Measurements from ENCODE around the gene RNF111. TPM values are rescaled to one million over a fixed set of nuclear protein-coding genes. Genes with fewer than 3 reads are reported as not detected.

The RNF111 gene
- total RNA-seq = 10 to 100 TPM; 28.5 to 52.0 TPM
- polyA plus RNA-seq = 10 to 100 TPM in 1 of 2 donors, 1 to 10 TPM in 1; 8.7 to 10.5 TPM
- long read RNA-seq, donor 1, full-length matches to known transcripts = 2 of 130 reads
- long read RNA-seq, donor 1, partial matches to known transcripts = 128 of 130 reads
- long read RNA-seq, donor 1, other reads (novel, unspliced or antisense) = 0 of 130 reads
- long read RNA-seq, donor 2 = 0 reads
- long read RNA-seq, donor 3, partial matches to known transcripts = 126 of 126 reads
- long read RNA-seq, donor 3, other reads (novel, unspliced or antisense) = 0 of 126 reads
- long read RNA-seq, donor 4, partial matches to known transcripts = 0 of 1 reads
- long read RNA-seq, donor 4, other reads (novel, unspliced or antisense) = 0 of 1 reads
- long read RNA-seq, donor 5, full-length matches to known transcripts = 1 of 277 reads
- long read RNA-seq, donor 5, partial matches to known transcripts = 276 of 277 reads
- long read RNA-seq, donor 5, other reads (novel, unspliced or antisense) = 0 of 277 reads

GRCh38 chr15:58987491-58988005 is at the start of gene RNF111:
Gene RNF111, plus strand, starts transcription at chr15:58987663. Its CDS starts 43,160 bp downstream, at chr15:59030823.
- no peak for TF ChIP-seq CTCF (IDR thresholded peaks at IDR 0.05; ENCODE audit: control extremely low read depth, extremely low read depth)
- WGBS, 2 donors = 0% methylated on average over 47 of the region's 47 CpGs
- H3K9ac ChIP-seq (ENCODE audit: insufficient read depth in 1 of 2, low read length in 2 of 2) = peak within 1 kb of the TSS; percentile 87 to 95
- DNase-seq (peak; percentile 94 to 98 (median 98)), ATAC-seq (ENCODE audit: insufficient read depth, low FRiP score) (peak; percentile 96)
- peak within 1 kb of the TSS; percentile 85 to 98 for H3K27ac ChIP-seq (ENCODE audit: low read depth in 1 of 2, low read length in 1 of 2)
- peaks cover 3 to 6% (median 5%) of the 10 kb centered on the region in 4 donors for H3K36me3 ChIP-seq (ENCODE audit: control insufficient read depth in 4 of 4, insufficient read depth in 4 of 4, low read length in 4 of 4)
- H3K9me3 ChIP-seq (ENCODE audit: control insufficient read depth in 4 of 4, insufficient read depth in 3 of 4, low read length in 3 of 4) = no peaks in the 10 kb centered on the region
- H3K4me1 ChIP-seq (ENCODE audit: control insufficient read depth in 5 of 5, insufficient read depth in 5 of 5, low read length in 5 of 5) = peaks cover 0 to 12% (median 4%) of the 10 kb centered on the region in 5 donors
- peaks cover 0 to 3% (median 0%) of the 10 kb centered on the region in 3 donors for H3K27me3 ChIP-seq (ENCODE audit: control insufficient read depth in 3 of 3, insufficient read depth in 3 of 3, low read length in 2 of 3)
- peak within 1 kb of the TSS; percentile 87 for H3K4me3 ChIP-seq

- Histone ChIP-seq H3K36me3 (ENCODE audit: control insufficient read depth in 4 of 4, insufficient read depth in 4 of 4, low read length in 4 of 4) (no peaks in the 10 kb centered on the region), H3K27me3 (ENCODE audit: control insufficient read depth in 3 of 3, insufficient read depth in 3 of 3, low read length in 2 of 3) (no peaks in the 10 kb centered on the region), H3K4me3 (no peak overlapping the region), H3K9ac (ENCODE audit: insufficient read depth in 1 of 2, low read length in 2 of 2) (no peak overlapping the region), H3K27ac (ENCODE audit: low read depth in 1 of 2, low read length in 1 of 2) (no peak overlapping the region), H3K9me3 (ENCODE audit: control insufficient read depth in 4 of 4, insufficient read depth in 3 of 4, low read length in 3 of 4) (no peaks in the 10 kb centered on the region), H3K4me1 (ENCODE audit: control insufficient read depth in 5 of 5, insufficient read depth in 5 of 5, low read length in 5 of 5) (no peaks in the 10 kb centered on the region)
- TF ChIP-seq CTCF (IDR thresholded peaks at IDR 0.05; ENCODE audit: control extremely low read depth, extremely low read depth) = no peak
- WGBS, 2 donors = 88 to 93% methylated on average over 3 of the region's 3 CpGs
- ATAC-seq (ENCODE audit: insufficient read depth, low FRiP score) (no peak), DNase-seq (no peak)
These were observed 40.3 kb upstream of the RNF111 start for GRCh38 chr15:58947179-58947578.

- no peak overlapping the region for H3K9ac ChIP-seq (ENCODE audit: insufficient read depth in 1 of 2, low read length in 2 of 2)
These were observed 36.0 kb upstream of the RNF111 start for GRCh38 chr15:58951388-58952007.

More at GRCh38 chr15:58951388-58952007, 36.0 kb upstream of the RNF111 start:
- 78 to 88% methylated on average over 5 of the region's 5 CpGs for WGBS, 2 donors
- no peak for TF ChIP-seq CTCF (IDR thresholded peaks at IDR 0.05; ENCODE audit: control extremely low read depth, extremely low read depth)
- no peak overlapping the region for H3K27ac ChIP-seq (ENCODE audit: low read depth in 1 of 2, low read length in 1 of 2)
- no peaks in the 10 kb centered on the region for H3K27me3 ChIP-seq (ENCODE audit: control insufficient read depth in 3 of 3, insufficient read depth in 3 of 3, low read length in 2 of 3)
- H3K4me1 ChIP-seq (ENCODE audit: control insufficient read depth in 5 of 5, insufficient read depth in 5 of 5, low read length in 5 of 5) = no peaks in the 10 kb centered on the region
- no peaks in the 10 kb centered on the region for H3K36me3 ChIP-seq (ENCODE audit: control insufficient read depth in 4 of 4, insufficient read depth in 4 of 4, low read length in 4 of 4)
- DNase-seq (peak in 2 of 3 donors; percentile 56 to 81), ATAC-seq (ENCODE audit: insufficient read depth, low FRiP score) (peak; percentile 34)
- H3K4me3 ChIP-seq = no peak overlapping the region
- H3K9me3 ChIP-seq (ENCODE audit: control insufficient read depth in 4 of 4, insufficient read depth in 3 of 4, low read length in 3 of 4) = no peaks in the 10 kb centered on the region
